B cell (primary cell): ENCODE data around the gene THUMPD3. TPM values are rescaled to one million over a fixed set of nuclear protein-coding genes. Genes with fewer than 3 reads are reported as not detected.

Experiments used
- ATAC-seq: fragments of 200-7000 bp; cut with Tn5 transposase; one replicate; pipeline ENCODE4 v1.10.0; 2021; ENCODE audit warnings: low read depth, mild to moderate bottlenecking, moderate number of reproducible peaks, moderate library complexity
- CTCF ChIA-PET: fragments of 350-600 bp; sonication (Branson Sonifier 250); formaldehyde crosslinking; loops from one replicate; lab custom pipeline; 2021; ENCODE audit warnings: antibody characterized with exemption, inconsistent platforms; lab: Charles Lee
- POLR2A ChIA-PET: fragments of 350-600 bp; sonication (Branson Sonifier 250); formaldehyde crosslinking; loops from one replicate; lab custom pipeline; 2021; ENCODE audit warnings: antibody characterized with exemption; lab: Charles Lee
- DNase-seq: peaks from one replicate; pipeline ENCODE4 v3.0.0; 2013
- H2AFZ ChIP-seq: 2 replicates; pipeline ENCODE4 v1.6.1; 2012; ENCODE audit warnings: mild to moderate bottlenecking, low read depth, low read length; ENCODE audit not compliant: insufficient read depth, poor library complexity, severe bottlenecking
- H3K27ac ChIP-seq, 2 donors: 1 replicate in 1 of 2; 2 replicates in 1 of 2; pipeline ENCODE4 v1.5.1; 2012 to 2013; ENCODE audit warnings: low read length in 2 of 2, mild to moderate bottlenecking in 2 of 2, moderate library complexity in 1 of 2
- H3K27me3 ChIP-seq, 4 experiments: fragments of 200-600 bp in 1 of 4; sonication (generic) in 1 of 4; replicated peaks in 1 of 4; 1 replicate in 2 of 4; 2 replicates in 2 of 4; pipeline versions ENCODE4 v1.6.1 to v1.7.0; 2013 to 2016; ENCODE audit warnings: low read length in 3 of 4, mild to moderate bottlenecking in 2 of 4, mixed read lengths in 1 of 4, moderate library complexity in 1 of 4; ENCODE audit not compliant: insufficient read depth in 4 of 4, control insufficient read depth in 3 of 4; ENCODE audit errors: control extremely low read depth in 1 of 4
- H3K36me3 ChIP-seq, 2 experiments: replicated peaks in 1 of 2; 1 replicate in 1 of 2; 2 replicates in 1 of 2; pipeline versions ENCODE4 v1.6.1 to v1.7.1; 2013; ENCODE audit warnings: low read length in 1 of 2; ENCODE audit not compliant: insufficient read depth in 2 of 2, control insufficient read depth in 1 of 2; ENCODE audit errors: control extremely low read depth in 1 of 2, extremely low read depth in 1 of 2
- H3K4me1 ChIP-seq, 2 donors: fragments of 200-600 bp in 1 of 2; sonication (generic) in 1 of 2; 1 replicate in 1 of 2; 2 replicates in 1 of 2; pipeline versions ENCODE4 v1.5.1 to v1.6.1; 2013 to 2017; ENCODE audit warnings: low read length in 2 of 2; ENCODE audit not compliant: control insufficient read depth in 2 of 2, insufficient read depth in 2 of 2
- H3K4me2 ChIP-seq: replicated peaks from 2 replicates; pipeline ENCODE3; 2012; ENCODE audit warnings: mild to moderate bottlenecking, low read depth, low read length; ENCODE audit not compliant: poor library complexity, severe bottlenecking
- H3K4me3 ChIP-seq, 5 experiments: fragments of 200-600 bp in 1 of 5; sonication (generic) in 1 of 5; 1 replicate in 3 of 5; 2 replicates in 2 of 5; pipeline versions ENCODE4 v1.5.1 to v1.7.0; 2011 to 2016; ENCODE audit warnings: low read length in 4 of 5, mild to moderate bottlenecking in 4 of 5, low read depth in 2 of 5, control low read depth in 1 of 5, moderate library complexity in 1 of 5; ENCODE audit not compliant: insufficient read depth in 1 of 5; ENCODE audit errors: control extremely low read depth in 1 of 5, extremely low read depth in 1 of 5
- H3K79me2 ChIP-seq: fragments of 200-600 bp; sonication (generic); one replicate; pipeline ENCODE4 v1.6.0; 2016; ENCODE audit warnings: low read length; ENCODE audit not compliant: control insufficient read depth, insufficient read depth
- H3K9ac ChIP-seq: fragments of 200-600 bp; sonication (generic); 2 replicates; pipeline ENCODE4 v1.6.1; 2017; ENCODE audit warnings: mild to moderate bottlenecking, low read length, moderate library complexity
- H3K9me3 ChIP-seq, 3 donors: one replicate each; pipeline versions ENCODE4 v1.6.1 to v1.7.1; 2013; ENCODE audit warnings: low read length in 2 of 3; ENCODE audit not compliant: control insufficient read depth in 2 of 3, insufficient read depth in 1 of 3; ENCODE audit errors: control extremely low read depth in 1 of 3
- H4K20me1 ChIP-seq: 2 replicates; pipeline ENCODE4 v1.6.0; 2012; ENCODE audit warnings: mild to moderate bottlenecking, low read length; ENCODE audit not compliant: insufficient read depth, control insufficient read depth, poor library complexity, severe bottlenecking
- H3K27ac Mint-ChIP-seq: one replicate; pipeline ENCODE4 v1.8.0; 2021; ENCODE audit warnings: mixed read lengths
- H3K27me3 Mint-ChIP-seq: one replicate; pipeline ENCODE4 v1.8.0; 2021; ENCODE audit warnings: mixed read lengths
- H3K4me1 Mint-ChIP-seq: one replicate; pipeline ENCODE4 v1.8.0; 2021; ENCODE audit warnings: mixed read lengths
- H3K4me3 Mint-ChIP-seq: one replicate; pipeline ENCODE4 v1.8.0; 2021; ENCODE audit warnings: mixed read lengths
- H3K9me3 Mint-ChIP-seq: one replicate; pipeline ENCODE4 v1.8.0; 2022; ENCODE audit warnings: mixed read lengths; ENCODE audit not compliant: insufficient read depth
- EZH2 ChIP-seq: IDR thresholded peaks from 2 replicates; pipeline ENCODE4 v1.6.1; 2012; ENCODE audit warnings: borderline replicate concordance, low read depth, mild to moderate bottlenecking, moderate library complexity, low read length; ENCODE audit not compliant: insufficient read depth, poor library complexity, severe bottlenecking
- WGBS: methylation state at CpG from one replicate; pipeline ENCODE4 v1.1.5; 2013; ENCODE audit warnings: missing lambda C conversion rate; ENCODE audit not compliant: insufficient coverage; 5-methylcytosine and 5-hydroxymethylcytosine counted together
- intact Hi-C: fragments of 100-400 bp; cut with micrococcal nuclease; formaldehyde crosslinking; loops from one replicate; pipeline ENCODE4 v1.10.0; 2022
- polyA plus RNA-seq: library from polyadenylated mRNA; depleted of rRNA; stranded (reverse); fragments of >200 nt; gene quantifications from 2 replicates; pipeline ENCODE4 v1.2.3, GENCODE V29; 2012
- total RNA-seq, 2 donors: library from RNA; stranded (reverse); fragments of 120-200 nt in 1 of 2; gene quantifications; 1 replicate in 1 of 2; 2 replicates in 1 of 2; pipeline versions ENCODE4 v1.2.3 to v1.2.4, GENCODE V29; 2013 to 2022
- TF ChIP-seq, protein P1 (sequence below): fragments of 200-600 bp; IDR thresholded peaks from one replicate; pipeline ENCODE4 v1.8.0; 2022; ENCODE audit warnings: antibody characterized with exemption, mild to moderate bottlenecking

Gene THUMPD3
- total and polyA plus RNA-seq, 2 donors (not counting 1 experiment from before 2014, with no cell fraction given), result 10.1 to 32.1 TPM

DNA sequence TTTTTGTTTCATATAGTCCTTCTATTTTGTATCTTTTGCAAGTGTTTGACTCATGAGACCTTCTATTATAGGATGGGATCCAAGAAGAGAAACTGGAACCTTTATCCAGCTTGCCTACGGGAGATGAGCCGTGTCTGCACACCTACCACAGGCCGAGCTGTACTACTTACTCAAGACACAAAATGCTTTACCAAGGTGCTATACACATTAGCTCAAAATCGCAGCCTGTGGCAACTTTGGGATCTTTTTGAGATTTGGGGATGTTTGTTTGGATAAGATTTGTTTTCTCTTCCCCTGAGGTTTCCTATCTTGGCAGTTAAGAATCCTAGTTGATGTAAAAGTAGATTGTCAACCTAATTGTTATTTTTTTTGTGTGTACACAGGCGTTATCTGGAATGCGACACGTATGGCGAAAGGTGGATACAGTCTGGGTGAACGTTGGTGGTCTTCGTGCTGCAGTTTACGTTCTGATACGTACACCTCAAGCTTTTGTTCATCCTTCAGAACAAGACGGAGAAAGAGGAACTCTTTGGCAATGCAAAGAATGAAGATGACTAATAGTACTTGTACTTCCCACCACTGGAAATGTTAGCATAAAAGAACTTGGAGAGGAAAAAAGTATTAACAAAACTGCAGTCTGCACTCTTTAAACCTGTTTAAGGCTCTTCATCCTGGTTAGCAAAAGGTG, 21.4 kb downstream of the THUMPD3 start:
- Mint-ChIP-seq H3K9me3 (no peaks in the 10 kb centered on the region), H3K27ac (no peak overlapping the region), H3K27me3 (no peaks in the 10 kb centered on the region), H3K4me3 (no peak overlapping the region), H3K4me1 (peaks cover 9% of the 10 kb centered on the region)
- no peaks in the 10 kb centered on the region for H3K27me3 ChIP-seq
- POLR2A ChIA-PET, result interaction anchor here (2.1 kb wide), 1 partner anchor 12 kb away, joined by 9 read pairs; no protein-coding TSS in a partner anchor
- 90% methylated on average over 2 of the region's 13 CpGs for WGBS
- no peaks in the 10 kb centered on the region for H3K9me3 ChIP-seq
- H3K4me3 ChIP-seq, result no peak overlapping the region
- ATAC-seq (no peak), DNase-seq (no peak)
- peaks cover 49% of the 10 kb centered on the region for H3K79me2 ChIP-seq
- no peak overlapping the region for H3K4me2 ChIP-seq
- H2AFZ ChIP-seq, result no peak overlapping the region
- no peak overlapping the region for H3K9ac ChIP-seq
- CTCF ChIA-PET, result interaction anchor here (1.0 kb wide), 1 partner anchor 31 kb away, joined by 4 read pairs; no protein-coding TSS in a partner anchor
- intact Hi-C loops, result no loop called here
- H3K27ac ChIP-seq, result peak overlapping the region in 1 of 2 donors; percentile 48
- no peaks in the 10 kb centered on the region for H4K20me1 ChIP-seq
- TF ChIP-seq EZH2, result no peak
- TF ChIP-seq, protein P1, sequence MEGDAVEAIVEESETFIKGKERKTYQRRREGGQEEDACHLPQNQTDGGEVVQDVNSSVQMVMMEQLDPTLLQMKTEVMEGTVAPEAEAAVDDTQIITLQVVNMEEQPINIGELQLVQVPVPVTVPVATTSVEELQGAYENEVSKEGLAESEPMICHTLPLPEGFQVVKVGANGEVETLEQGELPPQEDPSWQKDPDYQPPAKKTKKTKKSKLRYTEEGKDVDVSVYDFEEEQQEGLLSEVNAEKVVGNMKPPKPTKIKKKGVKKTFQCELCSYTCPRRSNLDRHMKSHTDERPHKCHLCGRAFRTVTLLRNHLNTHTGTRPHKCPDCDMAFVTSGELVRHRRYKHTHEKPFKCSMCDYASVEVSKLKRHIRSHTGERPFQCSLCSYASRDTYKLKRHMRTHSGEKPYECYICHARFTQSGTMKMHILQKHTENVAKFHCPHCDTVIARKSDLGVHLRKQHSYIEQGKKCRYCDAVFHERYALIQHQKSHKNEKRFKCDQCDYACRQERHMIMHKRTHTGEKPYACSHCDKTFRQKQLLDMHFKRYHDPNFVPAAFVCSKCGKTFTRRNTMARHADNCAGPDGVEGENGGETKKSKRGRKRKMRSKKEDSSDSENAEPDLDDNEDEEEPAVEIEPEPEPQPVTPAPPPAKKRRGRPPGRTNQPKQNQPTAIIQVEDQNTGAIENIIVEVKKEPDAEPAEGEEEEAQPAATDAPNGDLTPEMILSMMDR, result no peak
- peaks cover 23 to 71% of the 10 kb centered on the region in 2 experiments for H3K36me3 ChIP-seq
- H3K4me1 ChIP-seq, result no peaks in the 10 kb centered on the region
